Cortex of kidney (tissue), 1 donor: Measurements from ENCODE around the gene LEFTY1.
"Not testable (repeated sequence)": the region's sequence is repeated elsewhere in the genome, so short reads cannot be mapped to it uniquely, and the experiment has no call there.

ENCODE experiments used
- DNase-seq: peaks from one replicate; lab custom pipeline; 2025; lab: John Stamatoyannopoulos, UW

Gene LEFTY1

GRCh38 chr1:225888898-225889601 is at the start of gene LEFTY1:
TSS of gene LEFTY1 (minus strand) at chr1:225889146. CDS start at chr1:225889066, 80 bp downstream.
- no peak for DNase-seq

GRCh38 chr1:225937048-225937968 is 48.4 kb upstream of the LEFTY1 start:
- no peak for DNase-seq

- no peak for DNase-seq
Measured at GRCh38 chr1:225936523-225936922, 47.6 kb upstream of the LEFTY1 start.

GRCh38 chr1:225936086-225936485 is 47.1 kb upstream of the LEFTY1 start:
- not testable (repeated sequence) for DNase-seq

- no peak for DNase-seq
Measured at GRCh38 chr1:225934711-225935110, 45.8 kb upstream of the LEFTY1 start.

- DNase-seq = no peak
Measured at GRCh38 chr1:225933072-225933471, 44.1 kb upstream of the LEFTY1 start.

GRCh38 chr1:225931270-225932136 is 42.6 kb upstream of the LEFTY1 start:
- DNase-seq = no peak

- no peak for DNase-seq
Measured at GRCh38 chr1:225930566-225930965, 41.6 kb upstream of the LEFTY1 start.

GRCh38 chr1:225929462-225929861 is 40.5 kb upstream of the LEFTY1 start:
- not testable (repeated sequence) for DNase-seq

- DNase-seq = no peak
Measured at GRCh38 chr1:225928186-225929175, 39.5 kb upstream of the LEFTY1 start.

GRCh38 chr1:225926551-225927113 is 37.7 kb upstream of the LEFTY1 start:
- DNase-seq = no peak

GRCh38 chr1:225923692-225924555 is 35.0 kb upstream of the LEFTY1 start, which contains the start of gene PYCR2:
TSS of gene PYCR2 (minus strand) at chr1:225924250. CDS start at chr1:225924110, 140 bp downstream.
- DNase-seq = no peak

- DNase-seq = no peak
Measured at GRCh38 chr1:225923381-225923691, 34.4 kb upstream of the LEFTY1 start.

- DNase-seq = no peak
Measured at GRCh38 chr1:225921734-225922709, 33.1 kb upstream of the LEFTY1 start.

- no peak for DNase-seq
Measured at GRCh38 chr1:225919906-225920305, 31.0 kb upstream of the LEFTY1 start.

- DNase-seq = no peak
Measured at GRCh38 chr1:225918280-225918679, 29.3 kb upstream of the LEFTY1 start.

- no peak for DNase-seq
Measured at GRCh38 chr1:225917536-225917935, 28.6 kb upstream of the LEFTY1 start.

GRCh38 chr1:225917101-225917500 is 28.2 kb upstream of the LEFTY1 start:
- no peak for DNase-seq
